MM.1S (cell line): ENCODE measurements around the gene FOXB2.

Experiments
- EZH2 ChIP-seq: fragments of 300-600 bp; sonication (generic); optimal IDR thresholded peaks from 2 replicates; pipeline ENCODE3; 2017; ENCODE audit warnings: low read depth, mild to moderate bottlenecking, antibody characterized with exemption, low read length, mixed read lengths
- EZH2phosphoT487 ChIP-seq: fragments of 300-600 bp; sonication (generic); IDR thresholded peaks from 2 replicates; pipeline ENCODE4 v1.6.1; 2018; ENCODE audit warnings: antibody characterized with exemption, low read length
- TF ChIP-seq, protein P1 (sequence below): fragments of 300-600 bp; sonication (generic); IDR thresholded peaks from 2 replicates; pipeline ENCODE4 v1.5.1; 2016; ENCODE audit warnings: antibody characterized with exemption, low read length, mixed read lengths

DNA sequence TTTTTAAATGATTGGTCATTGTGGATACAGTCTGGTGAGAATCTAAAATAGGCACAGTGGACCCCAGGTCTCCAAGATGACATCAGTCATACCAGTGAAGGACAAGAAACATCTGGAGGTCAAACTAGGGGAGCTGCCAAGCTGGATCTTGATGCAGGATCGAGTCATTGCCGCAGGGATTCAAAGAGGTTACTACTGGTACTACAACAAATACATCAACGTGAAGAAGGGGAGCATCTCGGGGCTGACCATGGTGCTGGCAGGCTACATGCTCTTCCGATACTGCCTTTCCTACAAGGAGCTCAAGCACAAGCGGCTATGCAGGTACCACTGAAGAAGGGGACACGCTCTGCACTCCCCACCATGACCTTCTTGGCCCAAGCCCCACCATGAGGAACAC, 20.9 kb downstream of the FOXB2 start:
- TF ChIP-seq EZH2phosphoT487 = no peak
- TF ChIP-seq, protein P1, sequence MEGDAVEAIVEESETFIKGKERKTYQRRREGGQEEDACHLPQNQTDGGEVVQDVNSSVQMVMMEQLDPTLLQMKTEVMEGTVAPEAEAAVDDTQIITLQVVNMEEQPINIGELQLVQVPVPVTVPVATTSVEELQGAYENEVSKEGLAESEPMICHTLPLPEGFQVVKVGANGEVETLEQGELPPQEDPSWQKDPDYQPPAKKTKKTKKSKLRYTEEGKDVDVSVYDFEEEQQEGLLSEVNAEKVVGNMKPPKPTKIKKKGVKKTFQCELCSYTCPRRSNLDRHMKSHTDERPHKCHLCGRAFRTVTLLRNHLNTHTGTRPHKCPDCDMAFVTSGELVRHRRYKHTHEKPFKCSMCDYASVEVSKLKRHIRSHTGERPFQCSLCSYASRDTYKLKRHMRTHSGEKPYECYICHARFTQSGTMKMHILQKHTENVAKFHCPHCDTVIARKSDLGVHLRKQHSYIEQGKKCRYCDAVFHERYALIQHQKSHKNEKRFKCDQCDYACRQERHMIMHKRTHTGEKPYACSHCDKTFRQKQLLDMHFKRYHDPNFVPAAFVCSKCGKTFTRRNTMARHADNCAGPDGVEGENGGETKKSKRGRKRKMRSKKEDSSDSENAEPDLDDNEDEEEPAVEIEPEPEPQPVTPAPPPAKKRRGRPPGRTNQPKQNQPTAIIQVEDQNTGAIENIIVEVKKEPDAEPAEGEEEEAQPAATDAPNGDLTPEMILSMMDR = no peak
- TF ChIP-seq EZH2 = no peak
